Gastrocnemius medialis (tissue), 4 donors: ENCODE measurements around the gene POLN. TPM values are rescaled to one million over a fixed set of nuclear protein-coding genes. Genes with fewer than 3 reads are reported as not detected.

Experiments
- ATAC-seq, 2 donors: fragments of 150-250 bp; one replicate each; pipeline ENCODE4 v1.9.1; 2016
- DNase-seq, 2 donors: peaks; one replicate each; pipeline ENCODE4 v3.0.0-alpha.2; 2019
- H3K27ac ChIP-seq, 4 donors: fragments of 200-600 bp; sonication (generic); 1 replicate in 1 of 4; 2 replicates in 3 of 4; pipeline ENCODE4 v1.5.1; 2016 to 2018; ENCODE audit warnings: mild to moderate bottlenecking in 2 of 4, moderate library complexity in 1 of 4
- H3K27me3 ChIP-seq, 3 donors: fragments of 200-600 bp; sonication (generic) in 2 of 3; 1 replicate in 1 of 3; 2 replicates in 2 of 3; pipeline versions ENCODE4 v1.5.1 to v1.6.0; 2016 to 2019; ENCODE audit warnings: mild to moderate bottlenecking in 1 of 3, moderate library complexity in 1 of 3
- H3K36me3 ChIP-seq, 2 donors: fragments of 200-600 bp; sonication (generic) in 1 of 2; one replicate each; pipeline ENCODE4 v1.5.1; 2017 to 2018
- H3K4me1 ChIP-seq, 2 donors: fragments of 200-600 bp; sonication (generic) in 1 of 2; one replicate each; pipeline ENCODE4 v1.5.1; 2016 to 2017; ENCODE audit warnings: mild to moderate bottlenecking in 2 of 2
- H3K4me3 ChIP-seq, 4 donors: fragments of 200-600 bp; sonication (generic) in 3 of 4; 1 replicate in 1 of 4; 2 replicates in 3 of 4; pipeline ENCODE4 v1.5.1; 2016 to 2019; ENCODE audit warnings: mild to moderate bottlenecking in 2 of 4
- H3K9me3 ChIP-seq, 3 donors: fragments of 200-600 bp; sonication (generic) in 2 of 3; 1 replicate in 1 of 3; 2 replicates in 2 of 3; pipeline ENCODE4 v1.5.1; 2016 to 2019
- POLR2A ChIP-seq, 2 donors: fragments of 450-650 bp; IDR thresholded peaks; one replicate each; pipeline ENCODE4 v1.6.1; 2017; ENCODE audit warnings: antibody characterized with exemption in 2 of 2, mild to moderate bottlenecking in 2 of 2, moderate library complexity in 2 of 2
- in situ Hi-C, 4 donors: fragments of 200-750 bp; cut with MboI; loops; one replicate each; pipeline versions ENCODE4 v1.15.0 to v1.8.0; 2017; ENCODE audit warnings: low sequenced_read_pairs in 4 of 4
- intact Hi-C: fragments of 100-400 bp; cut with DNase I; formaldehyde crosslinking; loops from one replicate; pipeline ENCODE4 v1.15.1; 2023; ENCODE audit warnings: low total_unique reads
- total RNA-seq, 4 donors: library from RNA; depleted of rRNA; stranded (reverse); fragments of >200 nt; gene quantifications; one replicate each; pipeline versions ENCODE4 v1.1.0 to v1.2.3, GENCODE V29; 2016
- TF ChIP-seq, protein P1 (sequence below), 5 experiments: fragments of 450-650 bp in 3 of 5; fragments of 200-600 bp in 2 of 5; sonication (generic) in 2 of 5; IDR thresholded peaks in 4 of 5; conservative IDR thresholded peaks in 1 of 5; 1 replicate in 4 of 5; 2 replicates in 1 of 5; pipeline ENCODE4 v1.5.1; 2016 to 2019; ENCODE audit warnings: antibody characterized with exemption in 5 of 5, mild to moderate bottlenecking in 3 of 5, moderate library complexity in 3 of 5

The POLN gene
- total RNA-seq, 4 donors from 2014 or later: 0.71 to 2.0 (median 0.86) TPM; not detected in 1

DNA sequence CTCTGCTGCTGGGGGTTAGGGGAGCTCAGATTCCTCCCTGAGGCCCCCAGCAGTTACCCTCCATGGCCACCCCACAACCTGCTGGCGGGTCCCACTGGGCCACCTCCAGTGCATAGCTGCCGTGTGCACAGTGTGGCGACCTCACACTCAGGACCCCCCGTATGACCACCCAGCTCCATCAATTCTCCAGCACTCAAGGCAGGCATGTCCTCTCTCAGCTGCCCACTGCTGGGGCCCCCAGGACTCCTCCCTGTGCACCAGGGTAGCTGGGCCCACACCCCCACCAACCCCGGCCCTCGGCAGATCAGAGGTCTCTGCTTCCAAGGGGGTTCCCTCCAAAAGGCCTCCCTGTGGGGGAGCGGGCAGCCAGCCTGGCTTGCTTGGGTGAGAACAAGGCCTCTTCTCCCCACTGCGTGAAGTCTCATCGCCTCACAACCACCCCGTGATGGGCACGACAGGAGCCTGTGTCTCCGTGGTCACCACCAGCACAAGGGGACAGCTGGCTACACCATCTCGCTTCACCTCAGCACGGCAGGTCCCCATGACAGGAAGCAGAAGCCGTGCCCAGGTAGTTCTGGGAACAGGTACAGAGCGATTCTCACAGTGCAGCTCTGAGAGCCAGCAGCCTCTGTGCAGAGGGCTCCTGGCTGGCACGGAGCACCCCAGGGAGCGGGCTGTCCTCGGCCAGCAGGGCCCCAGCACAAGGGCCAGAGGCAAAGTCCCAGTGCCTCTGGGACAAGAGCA lies 4.6 kb upstream of the POLN start:
- intact Hi-C loops: no loop called here
- peaks cover 0 to 9% of the 10 kb centered on the region in 2 donors for H3K4me1 ChIP-seq
- in situ Hi-C loops: loop anchor here in 3 of 4 donors (25.0 kb wide), 2 partner anchors 166 to 716 kb away; partner anchors contain the start of genes CFAP99 (in 2 of the 3), ZFYVE28 (in 2 of the 3), GRK4 (in 1 of the 3) and NOP14 (in 1 of the 3)
- DNase-seq (no peak), ATAC-seq (no peak)
- H3K36me3 ChIP-seq: peaks cover 0 to 31% of the 10 kb centered on the region in 2 donors
- H3K4me3 ChIP-seq: no peak overlapping the region
- no peak for TF ChIP-seq POLR2A (IDR thresholded peaks at IDR 0.05)
- TF ChIP-seq, protein P1, sequence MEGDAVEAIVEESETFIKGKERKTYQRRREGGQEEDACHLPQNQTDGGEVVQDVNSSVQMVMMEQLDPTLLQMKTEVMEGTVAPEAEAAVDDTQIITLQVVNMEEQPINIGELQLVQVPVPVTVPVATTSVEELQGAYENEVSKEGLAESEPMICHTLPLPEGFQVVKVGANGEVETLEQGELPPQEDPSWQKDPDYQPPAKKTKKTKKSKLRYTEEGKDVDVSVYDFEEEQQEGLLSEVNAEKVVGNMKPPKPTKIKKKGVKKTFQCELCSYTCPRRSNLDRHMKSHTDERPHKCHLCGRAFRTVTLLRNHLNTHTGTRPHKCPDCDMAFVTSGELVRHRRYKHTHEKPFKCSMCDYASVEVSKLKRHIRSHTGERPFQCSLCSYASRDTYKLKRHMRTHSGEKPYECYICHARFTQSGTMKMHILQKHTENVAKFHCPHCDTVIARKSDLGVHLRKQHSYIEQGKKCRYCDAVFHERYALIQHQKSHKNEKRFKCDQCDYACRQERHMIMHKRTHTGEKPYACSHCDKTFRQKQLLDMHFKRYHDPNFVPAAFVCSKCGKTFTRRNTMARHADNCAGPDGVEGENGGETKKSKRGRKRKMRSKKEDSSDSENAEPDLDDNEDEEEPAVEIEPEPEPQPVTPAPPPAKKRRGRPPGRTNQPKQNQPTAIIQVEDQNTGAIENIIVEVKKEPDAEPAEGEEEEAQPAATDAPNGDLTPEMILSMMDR (IDR thresholded peaks at IDR 0.05 in 4 of 5, conservative IDR thresholded peaks at IDR 0.05 in 1 of 5): no peak
- no peaks in the 10 kb centered on the region for H3K9me3 ChIP-seq
- H3K27me3 ChIP-seq: no peaks in the 10 kb centered on the region
- H3K27ac ChIP-seq: no peak overlapping the region

DNA sequence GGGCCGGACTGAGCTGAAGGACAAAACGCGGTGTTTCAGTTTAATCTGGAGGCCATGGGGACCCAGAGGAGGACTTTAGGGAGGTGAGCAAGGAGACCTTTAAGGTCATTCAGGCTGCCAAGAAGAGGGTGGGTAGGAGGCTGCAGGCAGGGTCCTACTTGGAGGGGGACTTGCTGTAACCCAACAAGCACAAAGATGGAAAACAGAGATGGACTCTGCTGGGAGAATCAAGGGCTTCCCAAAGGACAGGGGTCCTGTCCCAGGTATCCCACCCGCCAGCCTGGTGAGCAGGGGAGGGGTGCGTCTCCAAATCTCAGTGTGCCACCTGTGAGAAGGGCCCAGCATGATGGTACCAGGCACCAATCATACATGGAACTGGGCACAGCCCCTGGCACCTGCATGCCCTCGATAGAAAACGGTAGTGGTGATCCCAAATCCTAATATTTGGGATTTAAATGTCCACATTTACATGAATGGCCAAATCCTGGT lies 3.9 kb upstream of the POLN start:
- no peaks in the 10 kb centered on the region for H3K27me3 ChIP-seq
- intact Hi-C loops: no loop called here
- peak overlapping the region; percentile 34 to 52 (median 43) for H3K27ac ChIP-seq
- H3K36me3 ChIP-seq: peaks cover 0 to 24% of the 10 kb centered on the region in 2 donors
- H3K4me3 ChIP-seq: no peak overlapping the region
- TF ChIP-seq, protein P1 (IDR thresholded peaks at IDR 0.05 in 4 of 5, conservative IDR thresholded peaks at IDR 0.05 in 1 of 5): no peak
- TF ChIP-seq POLR2A (IDR thresholded peaks at IDR 0.05): no peak
- in situ Hi-C loops: loop anchor here in 3 of 4 donors (25.0 kb wide), 2 partner anchors 166 to 716 kb away; partner anchors contain the start of genes CFAP99 (in 2 of the 3), ZFYVE28 (in 2 of the 3), GRK4 (in 1 of the 3) and NOP14 (in 1 of the 3)
- no peak for DNase-seq
- peaks cover 4 to 15% of the 10 kb centered on the region in 2 donors for H3K4me1 ChIP-seq
- ATAC-seq: no peak
- H3K9me3 ChIP-seq: no peaks in the 10 kb centered on the region

DNA sequence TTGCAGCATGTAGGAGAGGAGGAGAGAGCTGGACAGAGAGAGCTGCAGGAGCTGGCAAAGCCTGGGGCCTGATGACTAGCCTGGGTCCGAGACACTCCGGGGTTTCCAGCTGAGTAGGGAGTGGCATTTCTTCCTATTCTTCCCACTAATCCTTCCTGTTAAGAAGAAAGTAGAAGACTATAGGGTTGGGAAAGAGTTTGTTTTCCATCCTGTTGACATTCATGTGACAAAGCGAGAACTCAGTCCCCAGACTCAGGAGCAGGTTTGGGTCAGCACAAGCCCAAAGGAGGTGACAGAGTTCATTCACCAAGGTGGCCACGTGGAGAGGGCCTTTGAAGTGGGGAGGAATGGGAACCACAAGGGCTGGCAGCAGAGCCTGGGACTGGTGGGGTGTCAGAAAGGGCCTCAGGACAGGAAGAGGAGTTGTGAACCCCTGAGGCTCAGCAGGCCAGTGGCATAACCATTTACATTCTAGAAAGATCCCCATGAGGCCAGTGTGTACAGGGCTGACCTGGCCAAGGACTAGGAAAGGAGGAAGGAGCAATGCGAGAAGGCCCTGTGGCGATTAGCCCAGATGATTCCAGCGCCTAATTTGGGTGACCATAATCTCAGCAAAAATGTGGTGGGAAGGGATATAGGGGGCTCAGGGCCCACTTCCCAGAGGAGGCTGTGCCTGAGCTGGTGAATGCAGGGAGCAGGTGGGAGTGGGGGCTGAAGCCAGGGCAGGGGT lies 3.3 kb upstream of the POLN start:
- Histone ChIP-seq H3K36me3 (peaks cover 0 to 18% of the 10 kb centered on the region in 2 donors), H3K4me1 (peaks cover 10 to 21% of the 10 kb centered on the region in 2 donors), H3K4me3 (no peak overlapping the region), H3K27me3 (no peaks in the 10 kb centered on the region), H3K9me3 (no peaks in the 10 kb centered on the region), H3K27ac (peak overlapping the region; percentile 34 to 52 (median 43))
- intact Hi-C loops: no loop called here
- TF ChIP-seq, protein P1 (IDR thresholded peaks at IDR 0.05 in 4 of 5, conservative IDR thresholded peaks at IDR 0.05 in 1 of 5): no peak
- TF ChIP-seq POLR2A (IDR thresholded peaks at IDR 0.05): no peak
- no peak for ATAC-seq
- in situ Hi-C loops: loop anchor here in 3 of 4 donors (25.0 kb wide), 2 partner anchors 167 to 717 kb away; partner anchors contain the start of genes CFAP99 (in 2 of the 3), ZFYVE28 (in 2 of the 3), GRK4 (in 1 of the 3) and NOP14 (in 1 of the 3)
- peak in 1 of 2 donors; percentile 1 for DNase-seq

DNA sequence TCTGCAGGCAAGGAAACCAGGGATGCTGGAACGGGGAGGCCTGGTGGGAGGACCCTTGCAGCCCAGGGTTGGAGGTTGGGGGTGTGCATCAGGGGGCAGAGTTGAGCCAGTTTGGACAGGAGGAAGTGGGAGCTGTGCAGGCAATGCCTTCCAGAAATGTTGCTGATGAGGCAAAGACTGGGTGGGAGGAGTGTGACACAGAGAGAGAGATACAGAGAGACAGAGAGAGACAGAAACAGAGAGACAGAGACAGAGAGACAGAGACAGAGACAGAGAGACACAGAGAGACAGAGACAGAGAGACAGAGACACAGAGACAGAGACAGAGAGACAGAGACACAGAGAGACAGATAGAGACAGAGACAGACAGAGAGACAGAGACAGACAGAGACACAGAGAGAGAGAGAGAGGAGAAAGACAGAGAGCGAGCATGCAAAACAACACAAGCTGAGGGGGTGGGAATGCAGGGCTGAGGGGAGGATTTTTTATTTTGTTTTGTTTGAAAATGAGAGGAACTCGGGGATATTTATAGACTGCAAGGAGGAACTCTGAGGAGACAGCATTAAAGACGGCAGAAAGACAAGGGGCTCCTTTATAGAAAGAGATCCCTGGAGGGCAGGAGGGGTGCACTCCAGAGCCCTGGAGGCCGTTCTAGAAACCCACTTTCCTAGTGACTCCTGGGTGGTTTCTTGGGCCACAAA lies 1.9 kb upstream of the POLN start:
- ATAC-seq: peak in 1 of 2 donors; percentile 21
- peak in 1 of 2 donors; percentile 32 for DNase-seq
- no peak for TF ChIP-seq POLR2A (IDR thresholded peaks at IDR 0.05)
- TF ChIP-seq, protein P1 (IDR thresholded peaks at IDR 0.05 in 4 of 5, conservative IDR thresholded peaks at IDR 0.05 in 1 of 5): peak in 2 of 5 experiments; percentile 19 to 44
- Histone ChIP-seq H3K4me3 (no peak overlapping the region), H3K27ac (peak overlapping the region in 3 of 4 donors; percentile 16 to 52 (median 24)), H3K36me3 (peaks cover 0 to 10% of the 10 kb centered on the region in 2 donors), H3K9me3 (no peaks in the 10 kb centered on the region), H3K4me1 (peaks cover 24 to 35% of the 10 kb centered on the region in 2 donors), H3K27me3 (no peaks in the 10 kb centered on the region)
- in situ Hi-C loops (loop anchor here in 3 of 4 donors (25.0 kb wide), 2 partner anchors 168 to 718 kb away; partner anchors contain the start of genes CFAP99 (in 2 of the 3), ZFYVE28 (in 2 of the 3), GRK4 (in 1 of the 3) and NOP14 (in 1 of the 3)), intact Hi-C loops (loop anchor here (2.0 to 5.0 kb wide), 2 partner anchors 219 to 718 kb away; partner anchors contain the start of genes GRK4 and NOP14)
